ENCODE measurements around the gene SLC6A19.

SLC6A19 gene

DNA sequence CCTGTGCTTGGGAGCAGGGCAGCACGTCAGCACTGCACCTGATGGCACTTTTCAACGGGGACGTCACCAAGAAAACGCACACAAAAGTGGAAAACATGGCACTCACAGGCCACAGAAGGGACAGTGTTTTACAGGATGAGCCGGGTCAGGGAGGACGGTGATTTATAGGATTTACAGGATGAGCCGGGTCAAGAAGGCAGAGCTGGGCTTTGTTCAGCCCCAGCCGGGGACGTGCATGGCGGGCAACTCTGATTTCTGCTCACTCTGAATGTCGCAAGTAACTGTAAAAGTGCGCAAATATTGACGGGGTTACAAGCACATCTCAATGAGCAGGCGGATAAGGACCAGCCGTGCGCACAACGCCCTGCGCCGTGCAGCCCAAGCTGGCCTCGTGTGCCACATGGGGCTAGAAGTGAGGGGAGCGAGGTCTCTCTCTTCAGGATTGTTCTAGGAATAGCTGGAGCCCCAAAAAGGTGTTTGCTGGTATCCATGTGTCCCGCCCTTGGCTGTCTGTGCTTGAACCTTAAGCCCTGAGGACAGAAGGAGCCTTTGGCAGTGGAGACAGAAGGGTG lies 40.2 kb downstream of the SLC6A19 start:
- no peak for DNase-seq (ENCODE audit: low read depth in 1 of 2, low spot score in 1 of 2)

GRCh38 chr5:1242733-1243486 lies 41.5 kb downstream of the SLC6A19 start:
- no peak for DNase-seq (ENCODE audit: low read depth in 1 of 2, low spot score in 1 of 2)

GRCh38 chr5:1243487-1244130 lies 42.2 kb downstream of the SLC6A19 start:
- no peak for DNase-seq (ENCODE audit: low read depth in 1 of 2, low spot score in 1 of 2)

DNA sequence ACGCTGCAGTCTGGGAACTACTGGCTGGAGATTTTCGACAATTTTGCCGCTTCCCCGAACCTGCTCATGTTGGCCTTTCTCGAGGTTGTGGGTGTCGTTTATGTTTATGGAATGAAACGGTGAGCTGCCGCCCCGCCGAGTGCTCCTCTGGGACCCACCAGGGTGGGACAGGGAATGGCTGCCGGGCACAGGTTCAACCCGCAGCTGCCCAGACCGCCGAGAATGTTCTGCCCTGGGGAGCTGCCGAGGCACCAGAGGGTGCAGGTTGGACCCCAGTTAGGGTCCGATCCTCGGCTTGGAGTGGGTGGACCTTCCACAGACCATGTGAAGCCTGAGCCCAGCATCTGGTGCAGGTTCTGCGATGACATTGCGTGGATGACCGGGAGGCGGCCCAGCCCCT lies 42.9 kb downstream of the SLC6A19 start:
- no peak for DNase-seq (ENCODE audit: low read depth in 1 of 2, low spot score in 1 of 2)

- no peak for DNase-seq (ENCODE audit: low read depth in 1 of 2, low spot score in 1 of 2)
These were observed 43.6 kb downstream of the SLC6A19 start for GRCh38 chr5:1244976-1245375.

GRCh38 chr5:1245905-1246576 lies 44.6 kb downstream of the SLC6A19 start:
- DNase-seq (ENCODE audit: low read depth in 1 of 2, low spot score in 1 of 2), result no peak

DNA sequence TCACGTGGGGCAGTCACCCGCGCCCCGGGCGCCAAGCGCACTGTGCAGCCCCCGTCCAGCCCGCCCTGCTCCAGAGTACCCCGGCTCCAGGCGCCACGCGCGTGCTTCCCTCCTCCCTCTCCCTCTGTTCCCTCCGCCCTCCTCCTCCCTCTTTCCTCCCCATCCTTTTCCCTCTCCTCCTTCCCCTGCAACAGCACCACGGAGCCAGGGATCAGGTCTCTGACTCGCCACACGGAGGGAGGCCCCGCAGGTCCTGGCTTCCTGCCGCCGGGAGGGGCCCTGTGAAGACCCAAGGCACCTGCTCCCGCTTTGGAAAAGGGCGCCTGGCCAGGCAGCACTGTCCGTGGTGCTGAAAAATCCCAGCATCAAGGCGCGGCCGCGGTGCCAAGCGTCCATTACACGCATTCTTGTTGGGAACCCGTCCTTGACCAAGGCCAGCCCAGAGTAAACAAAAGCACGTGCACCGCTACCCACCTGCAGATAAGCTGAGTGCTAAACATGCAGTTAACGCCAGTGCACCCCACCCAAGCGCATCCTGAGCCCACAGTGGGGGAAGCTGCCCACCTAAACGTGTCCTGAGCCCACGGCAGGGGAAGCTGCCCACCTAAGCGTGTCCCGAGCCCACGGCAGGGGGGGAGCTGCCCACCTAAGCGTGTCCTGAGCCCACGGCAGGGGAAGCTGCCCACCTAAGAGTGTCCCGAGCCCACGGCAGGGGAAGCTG lies 45.5 kb downstream of the SLC6A19 start:
- DNase-seq (ENCODE audit: low read depth in 1 of 2, low spot score in 1 of 2), result no peak

DNA sequence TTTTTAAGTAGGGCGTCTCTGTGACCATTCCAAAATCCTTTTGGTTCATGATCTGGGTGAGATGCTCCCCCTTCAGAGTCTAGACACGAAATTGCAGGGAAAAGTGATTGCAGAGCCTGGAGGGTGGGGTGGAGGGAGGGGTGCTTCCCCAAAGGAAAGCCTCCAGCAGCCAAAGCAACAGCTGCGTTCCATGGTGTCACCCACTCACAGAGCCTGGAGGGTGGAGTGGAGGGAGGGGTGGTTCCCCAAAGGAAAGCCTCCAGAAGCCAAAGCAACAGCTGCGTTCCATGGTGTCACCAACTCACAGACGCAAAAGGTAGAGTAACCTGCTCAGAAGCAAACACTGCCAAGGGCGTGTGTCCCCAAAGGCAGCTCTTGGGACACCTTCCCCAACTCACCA lies 46.4 kb downstream of the SLC6A19 start:
- DNase-seq (ENCODE audit: low read depth in 1 of 2, low spot score in 1 of 2), result no peak

DNA sequence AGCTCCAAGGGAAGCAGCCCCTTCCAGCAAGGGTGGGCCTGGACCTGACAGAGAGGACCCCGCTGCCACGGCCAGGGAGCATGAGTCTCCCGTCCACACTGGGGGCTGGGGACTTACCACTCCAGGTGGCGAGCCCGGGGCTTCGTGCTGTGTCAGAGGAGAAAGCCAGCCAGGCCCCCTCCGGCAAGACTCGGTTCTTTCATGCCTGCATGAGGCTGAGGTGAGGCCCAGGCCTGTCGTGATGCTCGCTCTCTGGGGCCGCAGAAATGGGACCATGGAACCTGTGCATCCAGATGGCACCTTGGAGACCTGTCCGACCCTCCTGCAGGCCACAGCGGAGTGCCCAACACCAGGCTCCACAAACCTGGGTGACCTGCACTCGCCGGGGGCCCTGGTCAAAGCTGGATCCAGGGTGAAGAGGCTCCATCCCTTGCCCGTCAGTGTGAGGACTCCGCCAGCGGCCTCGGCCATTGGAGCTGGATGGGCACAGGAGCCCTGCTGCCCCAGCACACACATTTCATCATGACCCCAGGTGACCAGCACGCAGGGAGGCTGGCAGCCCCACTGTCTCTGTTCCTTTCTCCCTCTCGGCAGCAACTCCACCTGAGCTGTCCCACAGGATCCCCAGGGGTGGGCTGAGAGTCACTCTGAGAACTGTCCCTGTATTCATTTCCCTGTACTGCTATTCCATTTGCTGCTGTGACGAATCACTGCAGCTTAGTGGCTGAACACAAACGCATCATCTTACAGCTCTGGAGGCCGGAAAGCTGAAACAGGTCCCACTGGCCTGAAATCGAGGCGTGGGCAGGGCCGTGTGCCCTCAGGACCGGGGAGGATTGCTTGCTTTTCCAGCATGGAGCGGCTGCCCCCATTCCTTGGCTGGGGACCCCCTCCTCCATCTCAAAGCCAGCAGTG lies 48.2 kb downstream of the SLC6A19 start:
- DNase-seq (ENCODE audit: low read depth in 1 of 2, low spot score in 1 of 2), result no peak

DNA sequence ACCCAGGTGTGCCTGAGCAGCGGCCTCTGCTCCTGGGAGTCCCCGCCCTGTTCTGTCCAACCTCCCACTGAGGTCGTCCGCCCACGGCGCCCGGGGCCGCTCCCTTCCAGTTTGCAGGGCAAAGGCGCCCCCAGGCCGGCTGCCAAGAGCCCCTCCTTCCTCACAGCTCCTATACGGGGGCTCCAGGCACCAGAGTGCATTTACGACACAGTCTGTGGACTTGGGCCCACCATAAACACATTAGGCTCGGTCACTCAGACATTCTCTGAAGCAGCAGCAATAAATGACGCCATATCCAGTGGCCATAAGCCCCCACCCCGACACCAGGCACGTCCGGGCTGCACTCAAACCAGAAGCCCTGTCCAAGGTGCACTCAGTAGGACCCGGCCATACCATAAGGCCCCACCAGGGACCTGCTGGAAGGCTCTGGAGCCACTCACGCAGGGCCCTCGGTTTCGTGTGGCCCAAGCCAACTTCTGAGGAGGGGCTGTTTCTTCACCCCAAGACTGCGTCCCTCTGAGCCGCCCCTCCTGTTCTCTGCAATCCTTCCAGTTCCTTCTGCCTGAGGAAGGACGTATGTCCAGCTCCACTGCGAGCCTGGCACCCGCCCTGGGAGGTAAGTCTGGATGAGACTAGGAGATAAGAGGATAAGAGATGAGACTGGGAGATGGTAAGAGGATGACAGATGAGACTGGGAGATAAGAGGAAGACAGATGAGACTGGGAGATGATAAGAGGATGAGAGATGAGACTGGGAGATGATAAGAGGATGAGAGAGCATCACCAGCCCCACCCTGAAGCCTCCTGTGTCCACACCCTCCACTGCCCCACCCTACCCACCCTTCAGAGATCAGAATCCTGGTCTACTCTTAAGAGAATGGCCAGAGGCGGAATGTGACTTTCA lies 50.5 kb downstream of the SLC6A19 start:
- DNase-seq (ENCODE audit: low read depth in 1 of 2, low spot score in 1 of 2), result no peak

GRCh38 chr5:1252681-1253080 lies 51.3 kb downstream of the SLC6A19 start:
- no peak for DNase-seq (ENCODE audit: low read depth in 1 of 2, low spot score in 1 of 2)

DNA sequence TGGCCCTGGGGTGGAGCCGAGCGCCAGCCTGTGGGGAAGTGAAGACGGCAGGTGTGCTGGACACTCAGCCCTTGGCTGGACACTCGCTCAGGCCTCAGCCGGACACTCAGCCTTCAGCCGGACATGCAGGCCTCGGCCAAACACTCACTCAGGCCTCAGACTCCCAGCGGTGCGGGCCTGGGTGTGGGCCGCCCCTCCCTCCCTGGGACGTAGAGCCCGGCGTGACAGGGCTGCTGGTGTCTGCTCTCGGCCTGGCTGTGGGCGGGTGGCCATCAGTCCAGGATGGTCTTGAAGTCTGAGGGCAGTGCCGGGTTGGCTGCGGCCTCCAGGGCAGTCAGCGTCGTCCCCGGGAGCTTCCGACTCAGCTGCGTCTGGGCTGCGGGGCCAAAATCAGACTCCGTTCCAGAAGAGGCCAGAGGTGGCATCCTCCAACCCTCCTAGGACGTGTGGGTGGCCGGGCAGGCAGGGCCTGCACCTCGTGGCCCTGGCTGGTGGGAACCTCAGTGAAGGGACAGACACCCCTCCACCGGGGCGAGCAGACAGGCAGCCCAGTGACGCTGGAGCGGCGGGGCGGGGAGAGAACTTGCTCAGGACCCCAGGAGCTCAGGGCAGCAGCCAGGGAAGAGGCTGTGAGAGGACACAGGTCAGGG lies 52.2 kb downstream of the SLC6A19 start:
- no peak for DNase-seq (ENCODE audit: low read depth in 1 of 2, low spot score in 1 of 2)

DNA sequence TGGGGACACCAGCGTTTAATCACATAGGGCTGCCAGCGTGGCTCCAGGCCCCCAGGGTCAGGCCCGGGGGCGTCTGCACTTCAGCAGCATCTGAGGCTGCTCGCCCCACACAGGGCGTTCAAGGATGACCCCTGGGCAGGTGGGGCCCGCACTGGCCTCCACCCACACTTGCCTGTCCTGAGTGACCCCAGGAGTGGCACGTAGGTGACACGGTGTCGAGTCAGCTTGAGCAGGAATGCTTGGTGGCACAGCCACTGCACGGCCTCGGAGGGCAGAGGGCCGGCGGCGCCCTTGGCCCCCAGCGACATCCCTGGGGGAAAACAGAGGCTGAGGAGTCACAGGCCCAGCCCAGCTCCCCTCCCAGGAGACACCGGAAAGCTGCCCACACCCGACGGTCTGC lies 52.8 kb downstream of the SLC6A19 start:
- no peak for DNase-seq (ENCODE audit: low read depth in 1 of 2, low spot score in 1 of 2)

DNA sequence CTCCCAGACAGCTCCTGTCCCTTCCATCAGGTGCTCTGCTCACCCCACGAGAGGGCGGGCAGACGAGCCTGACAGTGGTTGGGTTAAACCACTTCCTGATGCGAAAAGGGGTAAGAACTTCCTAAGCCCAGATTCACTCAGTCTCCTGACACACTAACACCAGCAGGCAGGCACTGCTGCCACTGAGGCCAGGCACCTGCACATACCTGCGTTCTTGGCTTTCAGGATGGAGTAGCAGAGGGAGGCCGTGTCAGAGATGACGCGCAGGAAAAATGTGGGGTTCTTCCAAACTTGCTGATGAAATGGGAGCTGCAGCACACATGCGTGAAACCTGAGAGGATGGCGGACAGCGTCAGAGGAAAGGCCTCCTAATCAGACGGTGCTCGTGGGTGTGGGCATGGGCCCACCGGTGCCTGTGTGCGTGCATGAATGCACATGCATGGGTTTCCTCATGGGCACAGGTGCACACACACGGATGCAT lies 53.7 kb downstream of the SLC6A19 start:
- peak in 1 of 2 donors; percentile 26 for DNase-seq (ENCODE audit: low read depth in 1 of 2, low spot score in 1 of 2)

DNA sequence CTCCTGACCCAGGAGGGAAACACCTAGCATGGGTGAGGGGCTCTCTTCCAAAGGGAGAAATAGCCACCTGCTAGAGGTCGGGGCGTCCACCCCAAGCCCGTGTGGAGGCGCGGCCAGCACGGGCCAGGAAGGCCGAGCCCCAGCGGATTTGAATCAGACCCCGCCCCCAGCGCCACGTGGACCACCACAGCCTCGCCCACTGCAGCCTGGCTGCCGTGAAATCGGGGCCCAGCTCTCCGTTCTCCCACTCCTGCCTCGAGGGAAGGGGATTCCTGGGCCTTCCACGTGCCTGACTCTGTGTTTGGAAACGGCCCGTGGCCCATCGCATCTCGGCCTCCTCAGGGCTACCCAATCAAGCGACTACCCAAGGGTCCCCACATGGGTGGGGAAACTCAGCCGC lies 55.4 kb downstream of the SLC6A19 start:
- no peak for DNase-seq (ENCODE audit: low read depth in 1 of 2, low spot score in 1 of 2)

GRCh38 chr5:1257363-1257762 lies 56.0 kb downstream of the SLC6A19 start:
- no peak for DNase-seq (ENCODE audit: low read depth in 1 of 2, low spot score in 1 of 2)

- DNase-seq (ENCODE audit: low read depth in 1 of 2, low spot score in 1 of 2), result no peak
These were observed 56.4 kb downstream of the SLC6A19 start for GRCh38 chr5:1257841-1258240.

GRCh38 chr5:1259806-1260480 lies 58.5 kb downstream of the SLC6A19 start:
- DNase-seq (ENCODE audit: low read depth in 1 of 2, low spot score in 1 of 2), result no peak
